ENCODE data around the gene HSD17B4.

- TF ChIP-seq, protein P1, sequence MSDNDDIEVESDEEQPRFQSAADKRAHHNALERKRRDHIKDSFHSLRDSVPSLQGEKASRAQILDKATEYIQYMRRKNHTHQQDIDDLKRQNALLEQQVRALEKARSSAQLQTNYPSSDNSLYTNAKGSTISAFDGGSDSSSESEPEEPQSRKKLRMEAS (IDR thresholded peaks at IDR 0.05) = no peak
- TF ChIP-seq ZNF274 (IDR thresholded peaks at IDR 0.05; ENCODE audit: low read depth, low read length) (no peak), CTCF (IDR thresholded peaks at IDR 0.05 in 2 of 3, conservative IDR thresholded peaks at IDR 0.05 in 1 of 3; ENCODE audit: borderline replicate concordance in 1 of 3, insufficient read depth in 1 of 3, low read depth in 2 of 3, low read length in 2 of 3) (peak; percentile 85 to 97 (median 97)), EZH2 (IDR thresholded peaks at IDR 0.05) (no peak), POLR2A (IDR thresholded peaks at IDR 0.05; ENCODE audit: borderline replicate concordance, extremely low read depth, insufficient read depth, insufficient read length) (no peak), TCF7L2 (IDR thresholded peaks at IDR 0.05; ENCODE audit: borderline replicate concordance, extremely low read depth, insufficient read depth, insufficient read length) (no peak), REST (IDR thresholded peaks at IDR 0.05; ENCODE audit: low read depth) (no peak), JUND (IDR thresholded peaks at IDR 0.05) (no peak), POLR2AphosphoS5 (IDR thresholded peaks at IDR 0.05; ENCODE audit: low read depth, low read length) (no peak), ELF1 (IDR thresholded peaks at IDR 0.05; ENCODE audit: borderline replicate concordance, low read depth) (no peak), RAD21 (IDR thresholded peaks at IDR 0.05; ENCODE audit: low read depth) (peak; percentile 92), SRF (IDR thresholded peaks at IDR 0.05; ENCODE audit: low read depth) (0 out of 2 replicates have a peak, but pooled peaks have one; percentile 8), EGR1 (IDR thresholded peaks at IDR 0.05; ENCODE audit: low read depth) (no peak)
- TF ChIP-seq, protein P2, sequence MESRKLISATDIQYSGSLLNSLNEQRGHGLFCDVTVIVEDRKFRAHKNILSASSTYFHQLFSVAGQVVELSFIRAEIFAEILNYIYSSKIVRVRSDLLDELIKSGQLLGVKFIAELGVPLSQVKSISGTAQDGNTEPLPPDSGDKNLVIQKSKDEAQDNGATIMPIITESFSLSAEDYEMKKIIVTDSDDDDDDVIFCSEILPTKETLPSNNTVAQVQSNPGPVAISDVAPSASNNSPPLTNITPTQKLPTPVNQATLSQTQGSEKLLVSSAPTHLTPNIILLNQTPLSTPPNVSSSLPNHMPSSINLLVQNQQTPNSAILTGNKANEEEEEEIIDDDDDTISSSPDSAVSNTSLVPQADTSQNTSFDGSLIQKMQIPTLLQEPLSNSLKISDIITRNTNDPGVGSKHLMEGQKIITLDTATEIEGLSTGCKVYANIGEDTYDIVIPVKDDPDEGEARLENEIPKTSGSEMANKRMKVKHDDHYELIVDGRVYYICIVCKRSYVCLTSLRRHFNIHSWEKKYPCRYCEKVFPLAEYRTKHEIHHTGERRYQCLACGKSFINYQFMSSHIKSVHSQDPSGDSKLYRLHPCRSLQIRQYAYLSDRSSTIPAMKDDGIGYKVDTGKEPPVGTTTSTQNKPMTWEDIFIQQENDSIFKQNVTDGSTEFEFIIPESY (IDR thresholded peaks at IDR 0.05; ENCODE audit: extremely low read depth, insufficient replicate concordance, low read length) = no peak
These were observed 40.7 kb upstream of the HSD17B4 start for GRCh38 chr5:119411361-119412278.

Measured in HCT116 (cell line).